GM21576 (cell line): ENCODE data around the gene PAQR4.

Experiments
- ATAC-seq: cut with Tn5 transposase; IDR thresholded peaks from one replicate; pipeline ENCODE4 v1.9.1; 2021; ENCODE audit warnings: mild to moderate bottlenecking, moderate library complexity; ENCODE audit not compliant: unreplicated experiment

Gene PAQR4

GRCh38 chr16:3020604-3021448, 51.7 kb downstream of the PAQR4 start:
- no peak for ATAC-seq

- no peak for ATAC-seq
Observed at GRCh38 chr16:3021449-3022207, 52.5 kb downstream of the PAQR4 start.

- no peak for ATAC-seq
Observed at GRCh38 chr16:3022208-3022683, 53.1 kb downstream of the PAQR4 start.

- ATAC-seq, result no peak
Observed at GRCh38 chr16:3022684-3023414, 53.7 kb downstream of the PAQR4 start.
